Measurements from ENCODE around the gene UBR4. TPM values are rescaled to one million over a fixed set of nuclear protein-coding genes. Genes with fewer than 3 reads are reported as not detected.

Gene UBR4
- total and polyA plus RNA-seq, 2 of the 8 experiments (the other 6 are each of a cell fraction or from before 2014, with no cell fraction given): 139 to 152 TPM

DNA sequence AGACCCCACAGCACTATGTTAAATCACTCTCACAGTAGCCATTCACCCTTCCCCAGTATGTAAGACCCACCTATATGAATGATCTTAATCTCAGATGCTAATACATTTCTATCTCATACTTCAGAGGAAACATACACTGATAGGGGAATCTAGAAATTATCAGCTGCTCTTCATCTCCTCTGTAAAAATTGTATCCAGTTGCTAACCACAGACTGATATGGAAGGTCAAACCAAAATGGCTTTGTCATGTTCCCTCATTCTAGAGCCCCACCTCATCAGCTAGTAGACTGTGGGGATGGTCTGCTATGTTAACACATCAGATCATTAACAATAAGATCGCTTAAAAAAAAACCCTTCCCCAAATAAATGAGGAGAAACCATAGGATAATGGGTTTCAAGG lies 71.7 kb downstream of the UBR4 start:
- Histone ChIP-seq H3K4me1 (replicated peaks in 1 of 4; ENCODE audit: control insufficient read depth in 3 of 4, insufficient read depth in 4 of 4, low read length in 3 of 4) (0 out of 7 replicates have a peak, but pooled peaks cover 0 to 6% (median 0%) of the 10 kb centered on the region in 4 experiments), H3K23ac (ENCODE audit: insufficient read length) (no peak overlapping the region), H3K27ac (ENCODE audit: low read depth, low read length) (no peak overlapping the region), H3K56ac (replicated peaks; ENCODE audit: insufficient read length, low read depth, low read length) (no peak overlapping the region), H2BK120ac (replicated peaks; ENCODE audit: low read depth, low read length) (no peak overlapping the region), H4K5ac (ENCODE audit: insufficient read length, low read depth, low read length) (no peak overlapping the region), H2BK5ac (ENCODE audit: low read depth, low read length) (no peak overlapping the region), H3K23me2 (ENCODE audit: low read depth, low read length) (no peaks in the 10 kb centered on the region), H3K4me2 (ENCODE audit: insufficient read depth in 1 of 2, low read depth in 2 of 2, low read length in 2 of 2) (no peak overlapping the region), H4K20me1 (replicated peaks in 1 of 2; ENCODE audit: control insufficient read depth in 1 of 2, insufficient read depth in 2 of 2, low read length in 2 of 2) (peaks cover 4 to 12% of the 10 kb centered on the region in 2 experiments), H3K9me3 (ENCODE audit: insufficient read depth in 2 of 2, low read depth in 1 of 2, low read length in 1 of 2) (peaks cover 6 to 8% of the 10 kb centered on the region in 2 experiments; a peak in 3 of 4 replicates), H3K79me1 (ENCODE audit: low read depth, low read length) (no peaks in the 10 kb centered on the region; the same call in 1 of the 2 replicates), H3K14ac (ENCODE audit: insufficient read length) (no peak overlapping the region), H2BK12ac (ENCODE audit: low read depth, low read length) (no peak overlapping the region), H2BK20ac (ENCODE audit: low read length) (no peak overlapping the region), H3K4ac (replicated peaks; ENCODE audit: insufficient read length, low read depth, low read length) (no peak overlapping the region), H4K8ac (ENCODE audit: extremely low read depth, insufficient read depth, low read length) (no peak overlapping the region), H2AFZ (ENCODE audit: low read length) (no peak overlapping the region), H2BK15ac (ENCODE audit: low read length) (no peak overlapping the region), H4K91ac (replicated peaks; ENCODE audit: insufficient read length, low read length) (no peak overlapping the region), H3K36me3 (ENCODE audit: control insufficient read depth in 2 of 4, insufficient read depth in 4 of 4, low read length in 3 of 4) (peaks cover 36 to 94% (median 68%) of the 10 kb centered on the region in 4 experiments), H2AK5ac (ENCODE audit: low read depth, low read length) (no peak overlapping the region), H3K9ac (replicated peaks in 1 of 4; ENCODE audit: extremely low read depth in 1 of 4, low read depth in 3 of 4, low read length in 3 of 4) (no peak overlapping the region), H3K79me2 (ENCODE audit: control insufficient read depth in 1 of 2, insufficient read depth in 2 of 2, low read length in 2 of 2) (no peaks in the 10 kb centered on the region; a peak in 2 of 4 replicates), H3K27me3 (replicated peaks in 1 of 4; ENCODE audit: control insufficient read depth in 3 of 4, extremely low read depth in 1 of 4, insufficient read depth in 3 of 4, low read length in 3 of 4) (no peaks in the 10 kb centered on the region), H3K18ac (ENCODE audit: extremely low read depth, low read length) (no peak overlapping the region), H3K4me3 (ENCODE audit: extremely low read depth in 1 of 4, insufficient read depth in 2 of 4, low read depth in 3 of 4, low read length in 4 of 4) (no peak overlapping the region)
- DNase-seq (ENCODE audit: low read depth in 1 of 2, low spot score in 2 of 2) (no peak), FAIRE-seq (no peak)
- CTCF ChIA-PET (ENCODE audit: partially characterized antibody): interaction anchor here (0.9 to 3.7 kb wide), 4 partner anchors 10 to 41 kb away, joined by 3 to 13 read pairs (median 4); no protein-coding TSS in a partner anchor
- no peak for TF ChIP-seq ASH2L (IDR thresholded peaks at IDR 0.05; ENCODE audit: low read length)
- TF ChIP-seq EZH2 (IDR thresholded peaks at IDR 0.05; ENCODE audit: low read depth, low read length, severe bottlenecking): no peak
- no peak for TF ChIP-seq SIX5 (IDR thresholded peaks at IDR 0.05; ENCODE audit: low read depth, low read length)
- TF ChIP-seq, protein P1, sequence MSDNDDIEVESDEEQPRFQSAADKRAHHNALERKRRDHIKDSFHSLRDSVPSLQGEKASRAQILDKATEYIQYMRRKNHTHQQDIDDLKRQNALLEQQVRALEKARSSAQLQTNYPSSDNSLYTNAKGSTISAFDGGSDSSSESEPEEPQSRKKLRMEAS (IDR thresholded peaks at IDR 0.05): no peak
- 95% methylated on average over 1 of the region's 1 CpG; no CpG with 5 or more reads in 1 of the 2 experiments for WGBS, 2 experiments (ENCODE audit: extremely low coverage in 1 of 2, insufficient coverage in 1 of 2, insufficient read length in 1 of 2, insufficient replicate concordance in 2 of 2, low coverage in 1 of 2, low lambda C conversion rate in 2 of 2, missing lambda C conversion rate in 1 of 2)
- POLR2A ChIA-PET (ENCODE audit: partially characterized antibody): interaction anchor here (0.7 kb wide), 1 partner anchor 19 kb away, joined by 3 read pairs; no protein-coding TSS in a partner anchor
